Measurements from ENCODE around the gene NFIC. TPM values are rescaled to one million over a fixed set of nuclear protein-coding genes. Genes with fewer than 3 reads are reported as not detected.

NFIC gene
- 7.2 TPM for polyA plus RNA-seq (2012; ENCODE audit: low read depth, missing spikeins)

DNA sequence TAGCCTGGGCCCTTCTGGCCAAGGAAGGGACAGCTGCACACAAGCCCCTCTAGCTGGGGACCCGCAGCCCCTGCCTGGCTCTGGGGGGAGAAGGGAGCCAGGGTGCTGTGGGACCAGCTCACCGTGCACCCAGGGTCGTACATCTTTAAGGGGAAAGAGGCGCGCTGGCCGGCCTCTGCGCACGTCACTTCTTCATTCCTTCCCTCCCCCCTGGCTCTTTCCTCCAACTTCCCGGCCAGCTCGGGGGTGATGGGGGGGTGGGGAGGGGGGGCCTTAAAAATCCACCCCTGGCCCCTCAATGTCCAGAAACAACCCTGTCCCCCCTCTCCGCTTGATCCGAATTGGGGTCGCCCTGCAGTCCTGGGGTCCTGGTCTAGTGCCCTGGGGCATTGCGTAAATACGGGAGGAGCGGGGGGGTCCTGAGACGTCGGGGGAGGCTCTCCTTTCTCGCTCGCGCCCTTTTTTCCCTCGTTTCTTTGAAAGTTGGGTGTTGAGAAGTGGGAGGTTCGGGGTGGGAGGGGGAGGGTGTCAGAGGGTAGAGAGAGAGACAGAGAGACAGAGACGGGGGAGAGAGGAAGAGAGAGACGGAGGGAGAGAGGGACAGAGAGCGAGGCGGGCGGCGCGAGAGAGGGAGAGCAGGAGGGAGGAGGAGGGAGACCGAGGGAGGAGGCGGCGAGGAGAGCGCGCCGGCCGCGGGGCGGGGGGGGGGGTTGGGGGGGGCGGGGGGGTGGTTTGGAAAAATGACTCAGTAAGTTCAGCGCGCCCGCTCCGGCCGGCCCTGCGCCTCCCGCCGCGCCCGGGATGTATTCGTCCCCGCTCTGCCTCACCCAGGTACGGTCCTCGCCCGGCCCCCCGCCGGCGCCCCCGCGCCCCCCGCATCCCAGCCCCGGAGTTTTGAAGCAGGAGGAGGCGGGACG, at the start of gene NFIC:
Gene NFIC (plus strand): TSS at position 748 of the 917 bp plus-strand sequence. CDS start 54 bp downstream, at position 802.
- DNase-seq (ENCODE audit: insufficient read length, low spot score) (no peak), FAIRE-seq (peak; percentile 35)
- TF ChIP-seq SPI1 (IDR thresholded peaks at IDR 0.05; ENCODE audit: low read depth, low read length) (no peak), POU2F2 (IDR thresholded peaks at IDR 0.05; ENCODE audit: low read depth, low read length) (no peak), PAX5 (IDR thresholded peaks at IDR 0.05; ENCODE audit: insufficient read depth, low read length, severe bottlenecking) (no peak), POLR2A (IDR thresholded peaks at IDR 0.05; ENCODE audit: low read depth, low read length) (no peak), POLR2AphosphoS5 (IDR thresholded peaks at IDR 0.05; ENCODE audit: low read depth, low read length) (no peak), TAF1 (IDR thresholded peaks at IDR 0.05; ENCODE audit: low read depth, low read length) (no peak)

DNA sequence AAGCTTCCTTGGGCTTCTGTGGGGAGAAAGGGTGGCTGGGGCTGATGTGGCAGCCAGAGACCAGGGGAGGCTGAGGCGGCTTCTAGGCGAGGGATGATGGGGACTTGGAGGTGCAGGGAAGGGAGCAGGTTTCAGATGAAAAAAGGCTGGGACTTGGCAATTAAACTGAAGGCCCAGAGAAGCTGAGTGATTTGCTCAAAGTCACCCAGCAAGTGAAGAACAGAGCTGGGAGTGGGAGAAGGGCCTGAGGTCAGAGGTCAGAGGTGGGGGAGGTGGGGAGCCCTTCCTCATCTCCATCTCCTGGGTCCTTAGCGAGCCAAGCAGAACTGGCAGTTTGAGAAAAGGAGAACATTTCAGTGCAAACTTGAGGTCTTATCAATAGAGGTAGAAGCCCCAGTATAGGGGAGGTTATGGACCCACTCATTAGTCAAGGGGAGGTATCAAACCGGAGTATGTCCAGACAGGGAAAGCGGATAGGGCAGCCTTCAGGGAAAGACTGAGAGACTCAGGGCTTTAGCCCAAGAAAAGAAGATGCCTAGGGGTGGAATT, 49.6 kb upstream of the NFIC start:
- FAIRE-seq, result no peak
- TF ChIP-seq POLR2A (IDR thresholded peaks at IDR 0.05; ENCODE audit: low read depth, low read length) (no peak), TAF1 (IDR thresholded peaks at IDR 0.05; ENCODE audit: low read depth, low read length) (no peak), POU2F2 (IDR thresholded peaks at IDR 0.05; ENCODE audit: low read depth, low read length) (no peak), PAX5 (IDR thresholded peaks at IDR 0.05; ENCODE audit: insufficient read depth, low read length, severe bottlenecking) (no peak), SPI1 (IDR thresholded peaks at IDR 0.05; ENCODE audit: low read depth, low read length) (no peak), POLR2AphosphoS5 (IDR thresholded peaks at IDR 0.05; ENCODE audit: low read depth, low read length) (no peak)
- DNase-seq (ENCODE audit: insufficient read length, low spot score), result no peak

DNA sequence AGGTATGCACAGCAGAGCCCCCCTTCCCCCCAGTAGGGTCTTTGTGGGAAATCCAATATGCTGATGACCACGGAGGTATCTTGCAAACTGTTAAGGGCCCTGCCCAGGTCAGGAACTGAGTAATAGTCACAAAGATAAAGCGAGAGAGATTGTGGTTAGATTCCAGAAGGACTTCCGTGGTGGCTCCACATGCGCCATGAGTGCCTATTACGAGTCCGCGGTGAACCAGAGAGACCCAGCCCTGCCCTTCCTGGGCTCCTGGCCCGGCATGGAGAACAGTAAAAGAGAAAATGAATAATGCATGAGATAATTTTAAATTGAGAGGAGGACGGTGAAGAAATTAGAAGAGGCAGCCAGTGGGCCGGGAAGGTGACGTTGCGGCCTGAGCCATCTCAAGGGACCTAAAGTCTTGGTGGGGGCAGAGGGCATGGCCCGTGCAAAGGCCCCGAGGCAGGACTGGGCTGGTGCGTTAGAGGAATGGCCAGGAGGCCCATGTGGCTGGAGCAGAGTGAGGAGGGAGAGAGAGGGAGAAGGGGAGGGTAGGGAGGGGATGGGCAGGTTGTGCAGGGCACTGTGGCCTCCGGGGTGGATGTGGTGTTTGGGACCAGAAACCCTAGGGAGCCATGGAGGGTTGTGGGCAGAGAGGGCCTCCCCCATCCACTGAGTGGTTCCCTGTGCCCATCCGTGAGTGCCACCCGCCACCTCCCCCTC, 46.6 kb upstream of the NFIC start:
- FAIRE-seq (no peak), DNase-seq (ENCODE audit: insufficient read length, low spot score) (no peak)
- TF ChIP-seq POLR2A (IDR thresholded peaks at IDR 0.05; ENCODE audit: low read depth, low read length) (no peak), SPI1 (IDR thresholded peaks at IDR 0.05; ENCODE audit: low read depth, low read length) (no peak)

DNA sequence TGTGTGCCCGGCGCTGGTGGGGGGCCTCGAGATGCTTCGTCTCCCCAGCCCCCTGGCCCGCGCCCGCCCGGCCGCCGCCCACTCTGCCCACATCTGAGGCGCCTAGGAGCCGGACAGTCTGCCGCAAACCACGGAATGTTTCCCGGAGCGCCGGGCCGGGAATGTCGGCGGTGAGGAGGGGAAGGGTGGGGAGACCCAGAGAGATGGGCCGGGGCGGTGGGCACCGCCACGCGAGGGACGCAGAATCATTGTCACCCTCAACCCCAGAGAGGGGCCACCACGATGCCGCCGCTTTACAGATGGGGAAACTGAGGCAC, 46.1 kb upstream of the NFIC start:
- FAIRE-seq, result no peak
- no peak for TF ChIP-seq POU2F2 (IDR thresholded peaks at IDR 0.05; ENCODE audit: low read depth, low read length)
- TF ChIP-seq POLR2A (IDR thresholded peaks at IDR 0.05; ENCODE audit: low read depth, low read length), result no peak
- TF ChIP-seq TAF1 (IDR thresholded peaks at IDR 0.05; ENCODE audit: low read depth, low read length), result no peak
- TF ChIP-seq PAX5 (IDR thresholded peaks at IDR 0.05; ENCODE audit: insufficient read depth, low read length, severe bottlenecking), result no peak
- TF ChIP-seq SPI1 (IDR thresholded peaks at IDR 0.05; ENCODE audit: low read depth, low read length), result no peak
- TF ChIP-seq POLR2AphosphoS5 (IDR thresholded peaks at IDR 0.05; ENCODE audit: low read depth, low read length), result no peak
- no peak for DNase-seq (ENCODE audit: insufficient read length, low spot score)

DNA sequence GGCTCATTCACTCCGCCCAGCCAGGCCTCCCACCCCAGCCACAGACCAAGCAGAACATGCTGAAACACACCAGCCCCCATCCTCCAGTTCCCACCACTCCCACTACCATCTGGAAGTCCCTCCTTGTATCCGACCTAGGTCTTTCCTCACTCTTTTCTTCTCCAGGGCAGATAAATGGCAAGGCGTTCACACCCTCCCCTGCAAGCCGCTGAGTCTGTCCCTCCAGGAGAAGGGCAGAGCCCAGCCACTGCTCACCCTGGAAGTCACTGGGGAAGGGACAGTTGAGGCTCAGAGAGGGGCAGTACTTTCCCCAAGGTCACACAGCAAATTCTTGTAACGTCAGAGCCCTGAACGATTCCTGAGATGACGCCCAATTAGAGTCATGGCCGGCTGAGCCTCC, 45.5 kb upstream of the NFIC start:
- no peak for DNase-seq (ENCODE audit: insufficient read length, low spot score)
- TF ChIP-seq SPI1 (IDR thresholded peaks at IDR 0.05; ENCODE audit: low read depth, low read length) (no peak), TAF1 (IDR thresholded peaks at IDR 0.05; ENCODE audit: low read depth, low read length) (no peak), POU2F2 (IDR thresholded peaks at IDR 0.05; ENCODE audit: low read depth, low read length) (no peak), POLR2AphosphoS5 (IDR thresholded peaks at IDR 0.05; ENCODE audit: low read depth, low read length) (no peak), POLR2A (IDR thresholded peaks at IDR 0.05; ENCODE audit: low read depth, low read length) (no peak), PAX5 (IDR thresholded peaks at IDR 0.05; ENCODE audit: insufficient read depth, low read length, severe bottlenecking) (no peak)
- no peak for FAIRE-seq

DNA sequence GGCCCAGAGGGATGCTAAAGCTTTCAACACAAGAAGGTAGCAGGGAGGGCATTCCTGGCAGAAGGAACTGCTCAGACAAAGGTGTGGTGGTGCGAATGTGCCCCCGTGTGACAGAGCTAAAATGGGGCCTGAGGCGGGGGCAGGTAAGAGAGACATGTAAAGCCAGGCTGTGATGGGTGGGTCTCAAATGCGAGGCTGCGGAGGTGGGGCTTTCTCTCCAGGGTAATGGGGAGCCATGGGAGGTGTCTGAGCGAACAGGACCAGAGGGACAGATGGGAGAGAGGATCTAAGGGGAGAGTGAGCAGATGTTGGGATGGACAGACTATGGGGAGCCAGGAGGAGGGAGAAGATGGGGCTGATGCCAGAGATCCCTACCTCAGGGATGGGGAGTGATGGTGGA, 44.7 kb upstream of the NFIC start:
- DNase-seq (ENCODE audit: insufficient read length, low spot score), result no peak
- TF ChIP-seq POLR2A (IDR thresholded peaks at IDR 0.05; ENCODE audit: low read depth, low read length), result no peak
- FAIRE-seq, result no peak

DNA sequence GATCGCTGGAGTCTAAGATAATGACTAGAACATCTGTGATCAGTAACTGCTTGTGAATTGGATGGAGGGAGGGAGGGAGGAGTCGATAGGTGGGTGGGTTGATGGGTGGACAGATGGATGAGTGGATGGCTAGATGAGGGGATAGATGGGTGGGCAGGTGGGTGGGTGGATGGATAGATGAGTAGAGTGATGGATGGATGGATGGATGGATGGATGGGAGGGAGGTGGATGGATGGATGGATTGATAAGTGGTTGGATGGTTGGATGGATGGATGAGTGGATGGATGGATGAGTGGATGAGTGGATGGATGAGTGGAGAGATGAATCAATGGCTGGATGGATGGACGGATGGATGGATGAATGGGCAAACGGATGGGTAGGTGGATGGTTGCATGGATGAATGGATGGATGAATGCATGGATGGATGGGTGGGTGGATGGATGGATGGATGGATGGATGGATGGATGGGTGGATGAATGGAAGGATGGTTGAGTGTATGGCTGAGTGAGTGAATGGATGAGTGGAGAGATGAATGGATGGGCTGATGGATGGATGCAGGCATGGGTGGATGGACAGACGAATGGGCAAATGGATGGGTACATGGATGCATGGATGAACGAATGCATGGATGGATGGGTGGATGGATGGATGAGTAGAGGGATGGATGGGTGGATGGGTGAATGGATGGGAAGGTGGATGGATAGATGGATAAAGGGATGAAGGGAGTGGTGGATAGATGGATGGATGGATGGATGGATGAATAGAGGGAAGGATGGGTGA, 44.0 kb upstream of the NFIC start:
- FAIRE-seq (no peak), DNase-seq (ENCODE audit: insufficient read length, low spot score) (no peak)
- TF ChIP-seq POU2F2 (IDR thresholded peaks at IDR 0.05; ENCODE audit: low read depth, low read length) (no peak), POLR2A (IDR thresholded peaks at IDR 0.05; ENCODE audit: low read depth, low read length) (no peak), PAX5 (IDR thresholded peaks at IDR 0.05; ENCODE audit: insufficient read depth, low read length, severe bottlenecking) (no peak), TAF1 (IDR thresholded peaks at IDR 0.05; ENCODE audit: low read depth, low read length) (no peak), SPI1 (IDR thresholded peaks at IDR 0.05; ENCODE audit: low read depth, low read length) (no peak)

DNA sequence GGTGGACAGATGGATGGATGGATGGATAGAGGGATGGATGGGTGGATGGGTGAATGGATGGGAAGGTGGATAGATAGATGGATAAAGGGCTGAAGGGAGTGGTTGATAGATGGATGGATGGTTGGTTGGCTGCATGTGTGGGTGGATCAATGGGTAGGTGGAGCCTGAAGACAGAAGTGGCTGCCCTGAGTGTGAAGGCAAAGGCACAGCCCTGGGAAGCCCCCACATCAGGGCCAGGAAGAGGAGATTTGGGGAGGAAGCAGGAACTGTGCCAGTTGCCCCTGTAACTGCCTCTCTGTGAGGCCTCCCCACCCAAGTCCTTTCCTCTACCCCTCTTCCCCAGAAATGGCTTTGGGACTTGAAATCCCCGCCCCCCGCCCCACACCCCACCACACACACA, 43.4 kb upstream of the NFIC start:
- DNase-seq (ENCODE audit: insufficient read length, low spot score) (no peak), FAIRE-seq (no peak)
- TF ChIP-seq POLR2AphosphoS5 (IDR thresholded peaks at IDR 0.05; ENCODE audit: low read depth, low read length), result no peak
- no peak for TF ChIP-seq POLR2A (IDR thresholded peaks at IDR 0.05; ENCODE audit: low read depth, low read length)
- TF ChIP-seq SPI1 (IDR thresholded peaks at IDR 0.05; ENCODE audit: low read depth, low read length), result no peak
- no peak for TF ChIP-seq POU2F2 (IDR thresholded peaks at IDR 0.05; ENCODE audit: low read depth, low read length)
- no peak for TF ChIP-seq PAX5 (IDR thresholded peaks at IDR 0.05; ENCODE audit: insufficient read depth, low read length, severe bottlenecking)
- TF ChIP-seq TAF1 (IDR thresholded peaks at IDR 0.05; ENCODE audit: low read depth, low read length), result no peak

DNA sequence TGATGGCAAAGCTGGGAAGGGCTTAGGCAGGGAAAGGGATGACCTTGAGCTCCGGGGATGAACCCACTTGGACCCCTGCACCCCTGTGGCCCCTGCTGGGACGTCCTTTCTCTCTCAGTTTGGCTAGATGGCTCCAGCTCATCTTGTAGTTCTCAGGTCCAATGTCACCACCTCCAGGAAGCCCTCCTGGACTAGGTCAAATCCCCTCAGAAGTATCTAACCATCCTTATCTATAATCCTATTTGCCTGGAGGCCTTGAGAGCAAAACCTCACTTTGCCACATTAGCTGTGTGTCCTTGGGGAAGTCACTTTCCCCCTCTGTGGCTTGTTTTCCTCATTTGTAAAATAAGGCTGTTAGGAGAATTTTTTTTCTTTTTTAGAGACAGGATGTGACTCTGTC, 42.7 kb upstream of the NFIC start:
- TF ChIP-seq TAF1 (IDR thresholded peaks at IDR 0.05; ENCODE audit: low read depth, low read length), result no peak
- no peak for TF ChIP-seq PAX5 (IDR thresholded peaks at IDR 0.05; ENCODE audit: insufficient read depth, low read length, severe bottlenecking)
- no peak for TF ChIP-seq POU2F2 (IDR thresholded peaks at IDR 0.05; ENCODE audit: low read depth, low read length)
- TF ChIP-seq POLR2A (IDR thresholded peaks at IDR 0.05; ENCODE audit: low read depth, low read length), result no peak
- no peak for TF ChIP-seq POLR2AphosphoS5 (IDR thresholded peaks at IDR 0.05; ENCODE audit: low read depth, low read length)
- TF ChIP-seq SPI1 (IDR thresholded peaks at IDR 0.05; ENCODE audit: low read depth, low read length), result no peak
- FAIRE-seq, result no peak

More for the DNA sequence above, 42.7 kb upstream of the NFIC start:
- DNase-seq (ENCODE audit: insufficient read length, low spot score), result no peak

Data from GM12891 (cell line).